Tibial artery (tissue), 4 donors: ENCODE results near the gene YPEL4.

ENCODE experiments used
- DNase-seq, 2 donors: peaks; one replicate each; pipeline ENCODE4 v3.0.0-alpha.2; 2019
- H3K27ac ChIP-seq, 2 donors: fragments of 200-600 bp; sonication (generic) in 1 of 2; 1 replicate in 1 of 2; 2 replicates in 1 of 2; pipeline ENCODE4 v1.5.1; 2018 to 2019; ENCODE audit warnings: mild to moderate bottlenecking in 1 of 2
- H3K27me3 ChIP-seq, 2 donors: fragments of 200-600 bp; sonication (generic) in 1 of 2; one replicate each; pipeline versions ENCODE4 v1.5.1 to v1.6.0; 2016 to 2019
- H3K36me3 ChIP-seq, 3 donors: fragments of 200-600 bp; sonication (generic) in 2 of 3; one replicate each; pipeline ENCODE4 v1.5.1; 2016 to 2019; ENCODE audit warnings: mild to moderate bottlenecking in 2 of 3
- H3K4me1 ChIP-seq, 4 donors: fragments of 200-600 bp; sonication (generic) in 2 of 4; 1 replicate in 3 of 4; 2 replicates in 1 of 4; pipeline ENCODE4 v1.5.1; 2016 to 2019
- H3K4me3 ChIP-seq, 2 donors: fragments of 200-600 bp; sonication (generic) in 1 of 2; 1 replicate in 1 of 2; 2 replicates in 1 of 2; pipeline ENCODE4 v1.5.1; 2018 to 2019; ENCODE audit warnings: mild to moderate bottlenecking in 2 of 2
- H3K9me3 ChIP-seq, 3 donors: fragments of 200-600 bp; sonication (generic) in 1 of 3; one replicate each; pipeline ENCODE4 v1.5.1; 2016 to 2019
- CTCF ChIP-seq, 2 experiments: fragments of 200-600 bp in 1 of 2; fragments of 450-650 bp in 1 of 2; IDR thresholded peaks; one replicate each; pipeline ENCODE4 v1.5.1; 2017 to 2019; ENCODE audit warnings: antibody characterized with exemption in 2 of 2, mild to moderate bottlenecking in 1 of 2, moderate library complexity in 1 of 2
- intact Hi-C: fragments of 100-400 bp; cut with DNase I; formaldehyde crosslinking; loops from one replicate; pipeline ENCODE4 v1.15.0; 2023; ENCODE audit warnings: low total_unique reads

The YPEL4 gene

GRCh38 chr11:57639321-57640067, 10.2 kb downstream of the YPEL4 start:
- H3K9me3 ChIP-seq, result no peaks in the 10 kb centered on the region
- H3K27me3 ChIP-seq, result no peaks in the 10 kb centered on the region
- intact Hi-C loops, result loop anchor here (2.0 to 10.0 kb wide), 4 partner anchors 42 to 185 kb away; partner anchors contain the start of gene SERPING1
- peak overlapping the region in 1 of 2 donors; percentile 76 for H3K27ac ChIP-seq
- no peaks in the 10 kb centered on the region for H3K36me3 ChIP-seq
- H3K4me1 ChIP-seq, result peaks cover 3 to 37% (median 32%) of the 10 kb centered on the region in 4 donors
- peak overlapping the region; percentile 81 to 91 for H3K4me3 ChIP-seq
- no peak for DNase-seq
- no peak for TF ChIP-seq CTCF (IDR thresholded peaks at IDR 0.05)

DNA sequence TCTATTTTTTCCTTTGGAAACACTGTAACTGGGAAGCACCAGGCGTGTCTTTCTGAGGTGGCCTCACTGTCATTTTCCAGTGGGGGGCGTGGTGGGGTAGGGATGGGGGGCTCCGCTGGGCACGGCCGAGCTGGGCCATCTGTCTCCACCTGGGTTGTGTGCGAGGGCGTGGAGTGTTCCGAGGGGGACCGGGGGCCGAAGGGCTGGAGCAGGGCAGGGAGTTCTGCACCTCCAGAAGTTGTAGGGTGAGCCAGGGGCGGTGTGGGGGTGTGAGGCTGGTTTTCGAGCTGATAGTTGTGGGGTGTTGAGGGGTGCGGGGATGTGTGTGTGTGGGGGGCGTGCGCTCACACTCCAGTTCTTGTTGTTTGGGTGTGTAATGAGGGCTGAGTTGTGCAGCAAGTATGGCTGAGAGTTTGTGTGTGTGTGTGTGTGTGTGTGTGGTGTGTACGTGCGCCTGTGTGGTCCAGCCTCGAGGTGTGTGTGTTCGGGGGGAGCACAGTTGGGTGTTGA, 10.8 kb downstream of the YPEL4 start:
- intact Hi-C loops, result loop anchor here (5.0 kb wide), 1 partner anchor 42 kb away; the partner anchor contains the start of gene SERPING1
- Histone ChIP-seq H3K4me3 (peak overlapping the region; percentile 81 to 91), H3K4me1 (peaks cover 3 to 32% (median 26%) of the 10 kb centered on the region in 4 donors), H3K36me3 (no peaks in the 10 kb centered on the region), H3K27me3 (no peaks in the 10 kb centered on the region), H3K9me3 (no peaks in the 10 kb centered on the region), H3K27ac (peak overlapping the region; percentile 76)
- no peak for DNase-seq
- no peak for TF ChIP-seq CTCF (IDR thresholded peaks at IDR 0.05)

DNA sequence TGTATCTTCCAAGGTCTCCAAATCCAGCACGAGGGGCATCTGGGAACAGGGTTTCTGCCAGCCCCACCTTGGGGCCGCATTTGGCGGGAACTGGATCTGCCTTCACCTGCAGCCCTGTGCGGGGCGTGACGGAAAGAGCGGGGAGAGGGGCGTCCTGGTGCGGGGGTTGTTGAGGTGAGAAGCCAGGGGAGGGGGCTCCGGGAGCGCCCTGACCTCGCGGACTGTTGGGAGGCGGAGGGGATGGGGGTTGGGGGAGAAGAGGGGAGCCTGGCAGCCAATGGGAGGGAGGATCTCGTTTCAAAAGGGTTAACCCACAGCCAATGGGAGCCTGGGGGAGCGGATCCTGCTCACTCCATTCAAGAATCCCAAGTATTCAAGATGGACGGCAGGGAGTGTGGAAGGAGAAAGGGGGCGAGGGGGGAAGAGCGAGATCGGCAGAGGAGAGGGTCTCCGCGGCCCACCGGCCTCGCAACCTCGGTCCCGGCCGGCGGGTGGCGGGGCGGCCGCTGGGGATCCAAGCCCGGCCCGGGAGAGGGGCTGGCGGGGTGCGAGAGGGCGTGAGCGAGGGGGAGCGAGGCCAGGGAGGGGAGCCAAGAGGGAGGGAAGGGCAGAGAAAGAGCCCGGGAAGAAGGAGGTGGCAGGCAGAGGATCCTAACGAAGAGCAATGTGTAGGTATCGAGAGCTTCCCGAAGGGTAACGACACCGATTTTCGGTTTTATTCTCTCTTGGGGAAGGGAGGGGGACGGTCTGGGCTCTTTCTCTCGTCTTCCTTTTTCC, 11.5 kb downstream of the YPEL4 start:
- Histone ChIP-seq H3K27me3 (no peaks in the 10 kb centered on the region), H3K4me1 (peaks cover 3 to 32% (median 26%) of the 10 kb centered on the region in 4 donors), H3K36me3 (no peaks in the 10 kb centered on the region), H3K27ac (peak overlapping the region; percentile 76), H3K9me3 (no peaks in the 10 kb centered on the region), H3K4me3 (peak overlapping the region; percentile 81 to 91)
- intact Hi-C loops, result loop anchor here (5.0 kb wide), 1 partner anchor 41 kb away; the partner anchor contains the start of gene SERPING1
- TF ChIP-seq CTCF (IDR thresholded peaks at IDR 0.05), result no peak
- DNase-seq, result peak in 1 of 2 donors; percentile 69

- Histone ChIP-seq H3K4me1 (peaks cover 3 to 32% (median 26%) of the 10 kb centered on the region in 4 donors), H3K4me3 (peak overlapping the region; percentile 81 to 91), H3K36me3 (no peaks in the 10 kb centered on the region), H3K9me3 (no peaks in the 10 kb centered on the region), H3K27ac (peak overlapping the region; percentile 76), H3K27me3 (no peaks in the 10 kb centered on the region)
- intact Hi-C loops, result loop anchor here (5.0 kb wide), 1 partner anchor 40 kb away; the partner anchor contains the start of gene SERPING1
- no peak for TF ChIP-seq CTCF (IDR thresholded peaks at IDR 0.05)
- no peak for DNase-seq
Observed at GRCh38 chr11:57637626-57638004, 12.1 kb downstream of the YPEL4 start.

DNA sequence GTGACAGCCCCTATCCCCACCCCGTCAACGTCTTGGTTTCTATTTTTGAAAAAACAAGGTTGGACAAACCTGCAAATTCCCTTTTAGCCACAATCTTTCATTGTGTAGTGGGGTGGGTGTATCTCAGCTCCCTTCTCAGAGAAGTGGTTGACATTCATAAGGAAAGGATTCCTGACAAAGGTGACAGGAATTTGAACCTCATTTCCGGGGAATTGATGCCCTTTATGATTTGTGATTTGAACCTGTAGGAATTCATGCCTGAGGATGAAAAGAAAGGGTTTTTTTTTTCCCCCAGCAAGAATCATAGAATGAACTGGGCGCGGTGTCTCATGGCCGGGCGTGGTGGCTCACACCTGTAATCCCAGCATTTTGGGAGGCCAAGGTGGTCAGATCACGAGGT, 14.5 kb downstream of the YPEL4 start:
- no peak overlapping the region for H3K27ac ChIP-seq
- H3K4me1 ChIP-seq, result peaks cover 3 to 23% (median 22%) of the 10 kb centered on the region in 4 donors
- H3K27me3 ChIP-seq, result no peaks in the 10 kb centered on the region
- no peak for TF ChIP-seq CTCF (IDR thresholded peaks at IDR 0.05)
- intact Hi-C loops, result loop anchor here (5.0 kb wide), 1 partner anchor 38 kb away; the partner anchor contains the start of gene SERPING1
- no peaks in the 10 kb centered on the region for H3K9me3 ChIP-seq
- no peak overlapping the region for H3K4me3 ChIP-seq
- no peak for DNase-seq
- no peaks in the 10 kb centered on the region for H3K36me3 ChIP-seq
